A673 (cell line): ENCODE measurements around the gene ZBED6. TPM values are rescaled to one million over a fixed set of nuclear protein-coding genes. Genes with fewer than 3 reads are reported as not detected.

Experiments used
- BruUV-seq: library from RNA; stranded (reverse); fragments of 400-500 nt; replicated peaks from 2 replicates; lab custom pipeline; 2021; lab: Mats Ljungman, UMichigan
- CTCF ChIA-PET: fragments of 300-600 bp; sonication (Branson Sonifier 250); formaldehyde crosslinking; loops from one replicate; lab custom pipeline; 2022; ENCODE audit warnings: antibody characterized with exemption; lab: Charles Lee
- POLR2A ChIA-PET: fragments of 300-600 bp; sonication (Branson Sonifier 250); formaldehyde crosslinking; loops from one replicate; lab custom pipeline; 2022; ENCODE audit warnings: antibody characterized with exemption; ENCODE audit not compliant: low non-redundant PET; lab: Charles Lee
- DNase-seq: peaks from one replicate; pipeline ENCODE4 v3.0.0-alpha.2; 2015; ENCODE audit warnings: low spot score
- H3K27ac ChIP-seq: fragments of 200-600 bp; sonication (generic); 2 replicates; pipeline ENCODE4 v1.5.1; 2016; ENCODE audit warnings: mixed run types, low read depth, mild to moderate bottlenecking, mixed read lengths, antibody characterized with exemption, low read length; ENCODE audit not compliant: poor library complexity, severe bottlenecking
- H3K27me3 ChIP-seq: fragments of 200-600 bp; sonication (generic); replicated peaks from 2 replicates; pipeline ENCODE4 v1.6.1; 2017; ENCODE audit warnings: mixed run types, low read depth, mild to moderate bottlenecking, mixed read lengths, antibody characterized with exemption, low read length; ENCODE audit not compliant: insufficient read depth, poor library complexity
- H3K36me3 ChIP-seq: fragments of 200-600 bp; sonication (generic); 2 replicates; pipeline ENCODE4 v1.6.1; 2016; ENCODE audit warnings: mixed run types, mild to moderate bottlenecking, mixed read lengths, antibody characterized with exemption, low read length; ENCODE audit not compliant: insufficient read depth, poor library complexity, severe bottlenecking
- H3K4me1 ChIP-seq: fragments of 200-600 bp; sonication (generic); 2 replicates; pipeline ENCODE4 v1.6.1; 2017; ENCODE audit warnings: mixed run types, mild to moderate bottlenecking, mixed read lengths, antibody characterized with exemption, low read length; ENCODE audit not compliant: insufficient read depth, poor library complexity, severe bottlenecking
- H3K4me3 ChIP-seq: fragments of 200-600 bp; sonication (generic); 2 replicates; pipeline ENCODE4 v1.5.1; 2016; ENCODE audit warnings: low read depth, mixed run types, mild to moderate bottlenecking, mixed read lengths, low read length; ENCODE audit not compliant: poor library complexity, severe bottlenecking
- H3K9me3 ChIP-seq: fragments of 200-600 bp; sonication (generic); 2 replicates; pipeline ENCODE4 v1.6.1; 2016; ENCODE audit warnings: mixed run types, low read depth, mild to moderate bottlenecking, mixed read lengths, antibody characterized with exemption, low read length; ENCODE audit not compliant: poor library complexity, severe bottlenecking
- CTCF ChIP-seq: fragments of 300-800, 200-600 bp; sonication (generic); conservative IDR thresholded peaks from 2 replicates; pipeline ENCODE4 v1.5.1; 2017; ENCODE audit warnings: low read depth, mild to moderate bottlenecking, antibody characterized with exemption, low read length, moderate library complexity, mixed read lengths
- EZH2 ChIP-seq: fragments of 200-600 bp; sonication (generic); IDR thresholded peaks from 2 replicates; pipeline ENCODE4 v1.6.1; 2017; ENCODE audit warnings: borderline replicate concordance, low read depth, mild to moderate bottlenecking, mixed read lengths, antibody characterized with exemption, low read length; ENCODE audit not compliant: poor library complexity, severe bottlenecking
- intact Hi-C: fragments of 100-400 bp; cut with micrococcal nuclease; formaldehyde crosslinking; loops from one replicate; pipeline ENCODE4 v1.10.0; 2022; ENCODE audit not compliant: unreplicated experiment
- total RNA-seq: library from RNA; stranded (reverse); gene quantifications from 2 replicates; pipeline ENCODE4 v1.2.3, GENCODE V29; 2021

Gene ZBED6
- total RNA-seq, 1 experiment from 2014 or later, result 29.6 TPM

GRCh38 chr1:203839081-203839480, 43.7 kb downstream of the ZBED6 start:
- no TSS peak for BruUV-seq

GRCh38 chr1:203840208-203840808, 44.9 kb downstream of the ZBED6 start:
- intact Hi-C loops, result no loop called here
- DNase-seq, result no peak
- Histone ChIP-seq H3K36me3 (peaks cover 70% of the 10 kb centered on the region), H3K27ac (no peak overlapping the region), H3K27me3 (no peaks in the 10 kb centered on the region), H3K4me1 (peaks cover 8% of the 10 kb centered on the region), H3K9me3 (no peaks in the 10 kb centered on the region), H3K4me3 (no peak overlapping the region)
- CTCF ChIA-PET, result no interaction called here
- BruUV-seq, result no TSS peak
- POLR2A ChIA-PET, result no interaction called here
- no peak for TF ChIP-seq EZH2
- no peak for TF ChIP-seq CTCF

More at GRCh38 chr1:203839081-203839480, 43.7 kb downstream of the ZBED6 start:
- H3K27ac ChIP-seq, result peak overlapping the region; percentile 14
- H3K4me3 ChIP-seq, result no peak overlapping the region
- ChIA-PET CTCF (no interaction called here), POLR2A (no interaction called here)
- no peak for TF ChIP-seq CTCF
- TF ChIP-seq EZH2, result no peak
- no peaks in the 10 kb centered on the region for H3K27me3 ChIP-seq
- peaks cover 8% of the 10 kb centered on the region for H3K4me1 ChIP-seq
- peaks cover 71% of the 10 kb centered on the region for H3K36me3 ChIP-seq
- peak; percentile 65 for DNase-seq
- no peaks in the 10 kb centered on the region for H3K9me3 ChIP-seq
- intact Hi-C loops, result no loop called here

- Histone ChIP-seq H3K36me3 (peaks cover 67% of the 10 kb centered on the region), H3K27ac (no peak overlapping the region), H3K4me3 (no peak overlapping the region), H3K9me3 (no peaks in the 10 kb centered on the region), H3K4me1 (peaks cover 8% of the 10 kb centered on the region), H3K27me3 (no peaks in the 10 kb centered on the region)
- CTCF ChIA-PET, result no interaction called here
- POLR2A ChIA-PET, result no interaction called here
- DNase-seq, result no peak
- intact Hi-C loops, result no loop called here
- TF ChIP-seq CTCF, result no peak
- no peak for TF ChIP-seq EZH2
- BruUV-seq, result no TSS peak
Observed at GRCh38 chr1:203842559-203842876, 47.1 kb downstream of the ZBED6 start.
